ENCODE results near the gene MCRIP1. TPM values are rescaled to one million over a fixed set of nuclear protein-coding genes. Genes with fewer than 3 reads are reported as not detected.
A peak's percentile ranks its signal among the peaks of the same experiment; 100 is the strongest.

The MCRIP1 gene
- total and polyA plus RNA-seq, 7 donors: 20.5 to 187 (median 45.1) TPM

GRCh38 chr17:81801327-81801726 is 31.8 kb downstream of the MCRIP1 start:
- H3K27me3 ChIP-seq (ENCODE audit: insufficient read depth in 3 of 3, low read length in 2 of 3): peaks cover 0 to 64% (median 33%) of the 10 kb centered on the region in 3 donors
- no peak for DNase-seq

GRCh38 chr17:81794509-81794908 is 38.6 kb downstream of the MCRIP1 start:
- H3K27ac ChIP-seq: no peak overlapping the region
- H3K4me1 ChIP-seq: no peaks in the 10 kb centered on the region
- intact Hi-C loops (cut with DNase I): no loop called here
- peak in 2 of 4 donors; percentile 21 to 42 for ATAC-seq
- H3K27me3 ChIP-seq (ENCODE audit: insufficient read depth in 3 of 3, low read length in 2 of 3): peaks cover 0 to 18% (median 9%) of the 10 kb centered on the region in 3 donors
- DNase-seq: no peak
- 30 to 45% (median 45%) methylated on average over 8 of the region's 8 CpGs for WGBS, 3 donors
- TF ChIP-seq CTCF (IDR thresholded peaks at IDR 0.05): no peak
- no peak overlapping the region for H3K4me3 ChIP-seq
- no peaks in the 10 kb centered on the region for H3K9me3 ChIP-seq
- H3K36me3 ChIP-seq (ENCODE audit: insufficient read depth in 1 of 2, low read depth in 1 of 2): no peaks in the 10 kb centered on the region

More at GRCh38 chr17:81801327-81801726, 31.8 kb downstream of the MCRIP1 start:
- WGBS, 3 donors: 87 to 93% (median 90%) methylated on average over 9 of the region's 9 CpGs
- intact Hi-C loops (cut with DNase I): no loop called here
- no peak for TF ChIP-seq CTCF (IDR thresholded peaks at IDR 0.05)
- no peak overlapping the region for H3K4me3 ChIP-seq
- no peaks in the 10 kb centered on the region for H3K9me3 ChIP-seq
- no peaks in the 10 kb centered on the region for H3K4me1 ChIP-seq
- no peaks in the 10 kb centered on the region for H3K36me3 ChIP-seq (ENCODE audit: insufficient read depth in 1 of 2, low read depth in 1 of 2)
- H3K27ac ChIP-seq: no peak overlapping the region
- no peak for ATAC-seq

GRCh38 chr17:81794074-81794476 is 39.0 kb downstream of the MCRIP1 start:
- ATAC-seq: no peak
- TF ChIP-seq CTCF (IDR thresholded peaks at IDR 0.05): no peak
- peaks cover 0 to 17% (median 9%) of the 10 kb centered on the region in 3 donors for H3K27me3 ChIP-seq (ENCODE audit: insufficient read depth in 3 of 3, low read length in 2 of 3)
- 86 to 88% (median 87%) methylated on average over 3 of the region's 3 CpGs for WGBS, 3 donors
- H3K27ac ChIP-seq: no peak overlapping the region
- no peak for DNase-seq
- intact Hi-C loops (cut with DNase I): no loop called here
- no peaks in the 10 kb centered on the region for H3K9me3 ChIP-seq
- H3K4me3 ChIP-seq: no peak overlapping the region
- no peaks in the 10 kb centered on the region for H3K4me1 ChIP-seq
- no peaks in the 10 kb centered on the region for H3K36me3 ChIP-seq (ENCODE audit: insufficient read depth in 1 of 2, low read depth in 1 of 2)

GRCh38 chr17:81792675-81793615 is 40.1 kb downstream of the MCRIP1 start:
- 88 to 95% (median 91%) methylated on average over 8 of the region's 8 CpGs for WGBS, 3 donors
- DNase-seq (no peak), ATAC-seq (peak in 1 of 4 donors; percentile 19)
- H3K4me3 ChIP-seq: no peak overlapping the region
- no peaks in the 10 kb centered on the region for H3K9me3 ChIP-seq
- H3K27me3 ChIP-seq (ENCODE audit: insufficient read depth in 3 of 3, low read length in 2 of 3): peaks cover 0 to 17% (median 9%) of the 10 kb centered on the region in 3 donors
- no peaks in the 10 kb centered on the region for H3K36me3 ChIP-seq (ENCODE audit: insufficient read depth in 1 of 2, low read depth in 1 of 2)
- H3K4me1 ChIP-seq: no peaks in the 10 kb centered on the region
- TF ChIP-seq CTCF (IDR thresholded peaks at IDR 0.05): no peak
- intact Hi-C loops (cut with DNase I): no loop called here
- H3K27ac ChIP-seq: no peak overlapping the region

Other genes starting within 250 kb of the MCRIP1 start
- gene NPLOC4, start 196.2 kb downstream of the MCRIP1 start, total RNA-seq: 100 to 1,000 TPM; 151 to 324 (median 219) TPM
- 100 to 1,000 TPM in 2 of 3 donors, 10 to 100 TPM in 1; 87.3 to 414 (median 117) TPM for gene NPLOC4, start 196.2 kb downstream of the MCRIP1 start, polyA plus RNA-seq
- gene TSPAN10, start 196.1 kb downstream of the MCRIP1 start, total RNA-seq: under 1 TPM in 2 of 4 donors, not detected in 2; 0.22 to 0.67 TPM
- gene TSPAN10, start 196.1 kb downstream of the MCRIP1 start, polyA plus RNA-seq: under 1 TPM; 0.09 to 0.39 (median 0.14) TPM
- under 1 TPM in 1 of 4 donors, not detected in 3; 0.64 TPM for gene PDE6G, start 176.7 kb downstream of the MCRIP1 start, total RNA-seq
- 1 to 10 TPM in 1 of 3 donors, under 1 TPM in 2; 0.25 to 1.5 (median 0.56) TPM for gene PDE6G, start 176.7 kb downstream of the MCRIP1 start, polyA plus RNA-seq
- 10 to 100 TPM; 15.5 to 23.6 (median 20.5) TPM for gene OXLD1, start 166.7 kb downstream of the MCRIP1 start, total RNA-seq
- gene OXLD1, start 166.7 kb downstream of the MCRIP1 start, polyA plus RNA-seq: 10 to 100 TPM; 35.1 to 44.9 (median 39.8) TPM
- 10 to 100 TPM in 1 of 4 donors, 1 to 10 TPM in 3; 4.8 to 14.9 (median 8.6) TPM for gene CCDC137, start 166.6 kb downstream of the MCRIP1 start, total RNA-seq
- gene CCDC137, start 166.6 kb downstream of the MCRIP1 start, polyA plus RNA-seq: 10 to 100 TPM; 11.3 to 47.4 (median 28.5) TPM
- gene ARL16, start 149.5 kb downstream of the MCRIP1 start, total RNA-seq: 10 to 100 TPM in 3 of 4 donors, 1 to 10 TPM in 1; 7.8 to 15.6 (median 11.9) TPM
- gene ARL16, start 149.5 kb downstream of the MCRIP1 start, polyA plus RNA-seq: 10 to 100 TPM; 23.2 to 29.3 (median 29.1) TPM
- 10 to 100 TPM; 38.6 to 74.5 (median 56.5) TPM for gene HGS, start 149.3 kb downstream of the MCRIP1 start, total RNA-seq
- 100 to 1,000 TPM in 2 of 3 donors, 10 to 100 TPM in 1; 62.3 to 158 (median 139) TPM for gene HGS, start 149.3 kb downstream of the MCRIP1 start, polyA plus RNA-seq
- gene MRPL12, start 129.9 kb downstream of the MCRIP1 start, total RNA-seq: 100 to 1,000 TPM in 2 of 4 donors, 10 to 100 TPM in 2; 93.0 to 175 (median 104) TPM
- 100 to 1,000 TPM; 222 to 558 (median 242) TPM for gene MRPL12, start 129.9 kb downstream of the MCRIP1 start, polyA plus RNA-seq
- gene SLC25A10, start 121.0 kb downstream of the MCRIP1 start, total RNA-seq: 1 to 10 TPM; 2.4 to 6.3 (median 3.8) TPM
- 1 to 10 TPM; 5.9 to 7.0 (median 6.3) TPM for gene SLC25A10, start 121.0 kb downstream of the MCRIP1 start, polyA plus RNA-seq
- not detected for gene GCGR, start 29.1 kb downstream of the MCRIP1 start, total RNA-seq
- under 1 TPM in 2 of 3 donors, not detected in 1; 0.03 to 0.08 TPM for gene GCGR, start 29.1 kb downstream of the MCRIP1 start, polyA plus RNA-seq
- gene PPP1R27, start 1.8 kb upstream of the MCRIP1 start, total RNA-seq: 1,000 to 10,000 TPM in 3 of 4 donors, 100 to 1,000 TPM in 1; 976 to 2,217 (median 1,286) TPM
- 100 to 1,000 TPM; 296 to 661 (median 603) TPM for gene PPP1R27, start 1.8 kb upstream of the MCRIP1 start, polyA plus RNA-seq
- 100 to 1,000 TPM; 244 to 361 (median 296) TPM for gene P4HB, start 27.2 kb upstream of the MCRIP1 start, total RNA-seq
- 100 to 1,000 TPM; 236 to 384 (median 267) TPM for gene P4HB, start 27.2 kb upstream of the MCRIP1 start, polyA plus RNA-seq
- gene ARHGDIA, start 38.0 kb upstream of the MCRIP1 start, total RNA-seq: 100 to 1,000 TPM in 3 of 4 donors, 10 to 100 TPM in 1; 88.3 to 192 (median 160) TPM
- gene ARHGDIA, start 38.0 kb upstream of the MCRIP1 start, polyA plus RNA-seq: 100 to 1,000 TPM in 2 of 3 donors, 10 to 100 TPM in 1; 79.1 to 268 (median 100) TPM
- 10 to 100 TPM; 23.0 to 58.4 (median 47.1) TPM for gene ALYREF, start 58.3 kb upstream of the MCRIP1 start, total RNA-seq
- 10 to 100 TPM; 37.5 to 79.8 (median 43.8) TPM for gene ALYREF, start 58.3 kb upstream of the MCRIP1 start, polyA plus RNA-seq
- gene ANAPC11, start 58.4 kb upstream of the MCRIP1 start, total RNA-seq: 100 to 1,000 TPM; 118 to 208 (median 135) TPM
- gene ANAPC11, start 58.4 kb upstream of the MCRIP1 start, polyA plus RNA-seq: 100 to 1,000 TPM; 273 to 369 (median 323) TPM
- under 1 TPM; 0.42 to 0.78 (median 0.55) TPM for gene NPB, start 68.9 kb upstream of the MCRIP1 start, total RNA-seq
- 1 to 10 TPM in 1 of 3 donors, under 1 TPM in 2; 0.73 to 2.9 (median 0.76) TPM for gene NPB, start 68.9 kb upstream of the MCRIP1 start, polyA plus RNA-seq
- gene PCYT2, start 78.1 kb upstream of the MCRIP1 start, total RNA-seq: 10 to 100 TPM; 10.2 to 26.9 (median 19.2) TPM
- gene PCYT2, start 78.1 kb upstream of the MCRIP1 start, polyA plus RNA-seq: 10 to 100 TPM; 13.2 to 14.1 (median 13.3) TPM
- 10 to 100 TPM in 1 of 4 donors, 1 to 10 TPM in 3; 3.9 to 10.2 (median 6.3) TPM for gene SIRT7, start 84.9 kb upstream of the MCRIP1 start, total RNA-seq
- 10 to 100 TPM in 2 of 3 donors, 1 to 10 TPM in 1; 5.7 to 14.2 (median 10.4) TPM for gene SIRT7, start 84.9 kb upstream of the MCRIP1 start, polyA plus RNA-seq
- 10 to 100 TPM; 43.1 to 74.2 (median 53.7) TPM for gene MAFG, start 94.4 kb upstream of the MCRIP1 start, total RNA-seq
- 10 to 100 TPM; 21.6 to 73.7 (median 26.6) TPM for gene MAFG, start 94.4 kb upstream of the MCRIP1 start, polyA plus RNA-seq
- gene PYCR1, start 104.0 kb upstream of the MCRIP1 start, total RNA-seq: 10 to 100 TPM in 2 of 4 donors, 1 to 10 TPM in 2; 5.4 to 12.5 (median 9.5) TPM
- 10 to 100 TPM in 2 of 3 donors, 1 to 10 TPM in 1; 8.3 to 23.2 (median 15.2) TPM for gene PYCR1, start 104.0 kb upstream of the MCRIP1 start, polyA plus RNA-seq
- 10 to 100 TPM in 3 of 4 donors, 1 to 10 TPM in 1; 9.7 to 58.0 (median 13.4) TPM for gene MYADML2, start 113.9 kb upstream of the MCRIP1 start, total RNA-seq
- gene MYADML2, start 113.9 kb upstream of the MCRIP1 start, polyA plus RNA-seq: 10 to 100 TPM in 1 of 3 donors, 1 to 10 TPM in 1, under 1 TPM in 1; 0.47 to 95.8 (median 9.1) TPM
- 1 to 10 TPM in 3 of 4 donors, under 1 TPM in 1; 0.92 to 1.9 (median 1.5) TPM for gene NOTUM, start 127.9 kb upstream of the MCRIP1 start, total RNA-seq
- under 1 TPM; 0.25 to 0.48 (median 0.44) TPM for gene NOTUM, start 127.9 kb upstream of the MCRIP1 start, polyA plus RNA-seq
- gene ASPSCR1, start 144.3 kb upstream of the MCRIP1 start, total RNA-seq: 10 to 100 TPM; 27.7 to 37.4 (median 35.0) TPM
- gene ASPSCR1, start 144.3 kb upstream of the MCRIP1 start, polyA plus RNA-seq: 10 to 100 TPM; 27.9 to 33.1 (median 33.0) TPM
- gene CENPX, start 189.6 kb upstream of the MCRIP1 start, total RNA-seq: 10 to 100 TPM; 15.9 to 24.6 (median 19.7) TPM
- 10 to 100 TPM; 53.8 to 79.4 (median 64.4) TPM for gene CENPX, start 189.6 kb upstream of the MCRIP1 start, polyA plus RNA-seq
- gene LRRC45, start 190.0 kb upstream of the MCRIP1 start, total RNA-seq: 1 to 10 TPM; 1.4 to 3.0 (median 1.9) TPM
- gene LRRC45, start 190.0 kb upstream of the MCRIP1 start, polyA plus RNA-seq: 1 to 10 TPM; 3.5 to 7.1 (median 4.0) TPM
- gene RAC3, start 198.4 kb upstream of the MCRIP1 start, total RNA-seq: not detected
- under 1 TPM in 2 of 3 donors, not detected in 1; 0.05 to 0.83 TPM for gene RAC3, start 198.4 kb upstream of the MCRIP1 start, polyA plus RNA-seq
- gene DCXR, start 204.4 kb upstream of the MCRIP1 start, total RNA-seq: 100 to 1,000 TPM; 111 to 216 (median 155) TPM
- gene DCXR, start 204.4 kb upstream of the MCRIP1 start, polyA plus RNA-seq: 100 to 1,000 TPM; 117 to 158 (median 147) TPM
- 10 to 100 TPM; 27.1 to 37.3 (median 29.3) TPM for gene RFNG, start 218.5 kb upstream of the MCRIP1 start, total RNA-seq
- 10 to 100 TPM; 31.0 to 40.7 (median 37.3) TPM for gene RFNG, start 218.5 kb upstream of the MCRIP1 start, polyA plus RNA-seq
- gene GPS1, start 218.6 kb upstream of the MCRIP1 start, total RNA-seq: 100 to 1,000 TPM in 2 of 4 donors, 10 to 100 TPM in 2; 89.8 to 112 (median 97.7) TPM
- 100 to 1,000 TPM in 2 of 3 donors, 10 to 100 TPM in 1; 87.1 to 114 (median 104) TPM for gene GPS1, start 218.6 kb upstream of the MCRIP1 start, polyA plus RNA-seq
- gene DUS1L, start 232.5 kb upstream of the MCRIP1 start, total RNA-seq: 100 to 1,000 TPM in 3 of 4 donors, 10 to 100 TPM in 1; 72.6 to 136 (median 104) TPM
- gene DUS1L, start 232.5 kb upstream of the MCRIP1 start, polyA plus RNA-seq: 100 to 1,000 TPM; 117 to 170 (median 133) TPM